DMS53 treated with DMSO at 0.1 percent for 48 hours (cell line): ENCODE results near the gene ADCY1.

Experiments
- DNase-seq: peaks from one replicate; lab custom pipeline; 2025; ENCODE audit not compliant: unreplicated experiment; lab: John Stamatoyannopoulos, UW

The ADCY1 gene

GRCh38 chr7:45689011-45689796 is 115.0 kb downstream of the ADCY1 start:
- DNase-seq = no peak

GRCh38 chr7:45689797-45690761 is 115.9 kb downstream of the ADCY1 start:
- no peak for DNase-seq

GRCh38 chr7:45690762-45691150 is 116.6 kb downstream of the ADCY1 start:
- DNase-seq = peak; percentile 23

- peak; percentile 83 for DNase-seq
Measured at GRCh38 chr7:45691155-45691656, 117.0 kb downstream of the ADCY1 start.

GRCh38 chr7:45692031-45692430 is 117.9 kb downstream of the ADCY1 start:
- no peak for DNase-seq

- no peak for DNase-seq
Measured at GRCh38 chr7:45695249-45695995, 121.3 kb downstream of the ADCY1 start.

GRCh38 chr7:45696476-45696875 is 122.3 kb downstream of the ADCY1 start:
- no peak for DNase-seq

- DNase-seq = no peak
Measured at GRCh38 chr7:45697576-45698136, 123.5 kb downstream of the ADCY1 start.

GRCh38 chr7:45698303-45699014 is 124.3 kb downstream of the ADCY1 start:
- DNase-seq = no peak

- no peak for DNase-seq
Measured at GRCh38 chr7:45699015-45699309, 124.8 kb downstream of the ADCY1 start.

- no peak for DNase-seq
Measured at GRCh38 chr7:45699726-45700390, 125.7 kb downstream of the ADCY1 start.

GRCh38 chr7:45700556-45700955 is 126.4 kb downstream of the ADCY1 start:
- DNase-seq = no peak

GRCh38 chr7:45701701-45702510 is 127.7 kb downstream of the ADCY1 start:
- DNase-seq = no peak

GRCh38 chr7:45702751-45703150 is 128.6 kb downstream of the ADCY1 start:
- no peak for DNase-seq

GRCh38 chr7:45703373-45703821 is 129.2 kb downstream of the ADCY1 start:
- no peak for DNase-seq

GRCh38 chr7:45703911-45704682 is 129.9 kb downstream of the ADCY1 start:
- DNase-seq = no peak

- DNase-seq = no peak
Measured at GRCh38 chr7:45704683-45705016, 130.5 kb downstream of the ADCY1 start.
